ENCODE results near the gene DRD5.
"Not testable (repeated sequence)": the region's sequence is repeated elsewhere in the genome, so short reads cannot be mapped to it uniquely, and the experiment has no call there.

DRD5 gene

DNA sequence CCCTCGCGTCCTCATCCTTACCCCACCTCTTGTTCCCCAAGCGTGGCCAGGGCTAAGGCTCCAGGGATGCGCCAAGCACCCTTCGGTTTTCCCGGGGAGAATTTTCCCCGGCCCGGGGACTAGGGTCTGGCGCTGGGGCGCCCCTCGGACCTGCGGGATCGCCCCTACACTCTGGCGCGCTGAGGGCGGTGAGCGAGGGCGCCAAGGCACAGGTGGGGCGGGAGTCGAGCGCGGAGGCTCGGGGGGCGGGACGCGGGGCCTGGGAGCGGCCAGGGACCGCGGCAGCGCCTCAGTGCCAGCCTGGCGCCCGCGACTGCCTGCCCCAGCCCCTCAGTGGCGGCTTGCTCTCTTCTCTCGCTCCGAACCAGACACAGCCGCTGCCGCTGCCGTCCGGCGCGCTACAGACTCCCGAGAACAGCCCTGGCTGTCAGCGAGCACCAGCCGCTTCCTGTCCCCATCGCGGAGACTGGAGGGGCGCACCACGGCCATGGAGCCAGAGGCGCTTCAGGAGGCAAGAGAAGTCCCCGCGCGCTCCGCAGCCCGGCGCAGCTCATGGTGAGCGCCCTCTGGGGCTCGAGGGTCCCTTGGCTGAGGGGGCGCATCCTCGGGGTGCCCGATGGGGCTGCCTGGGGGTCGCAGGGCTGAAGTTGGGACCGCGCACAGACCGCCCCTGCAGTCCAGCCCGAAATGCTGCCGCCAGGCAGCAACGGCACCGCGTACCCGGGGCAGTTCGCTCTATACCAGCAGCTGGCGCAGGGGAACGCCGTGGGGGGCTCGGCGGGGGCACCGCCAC, at the start of gene DRD5:
DRD5 (plus strand) TSS at position 292 of the 793 bp plus-strand sequence; CDS start at position 688, 396 bp downstream.
- no peak for DNase-seq (ENCODE audit: low read depth in 3 of 3)

DNA sequence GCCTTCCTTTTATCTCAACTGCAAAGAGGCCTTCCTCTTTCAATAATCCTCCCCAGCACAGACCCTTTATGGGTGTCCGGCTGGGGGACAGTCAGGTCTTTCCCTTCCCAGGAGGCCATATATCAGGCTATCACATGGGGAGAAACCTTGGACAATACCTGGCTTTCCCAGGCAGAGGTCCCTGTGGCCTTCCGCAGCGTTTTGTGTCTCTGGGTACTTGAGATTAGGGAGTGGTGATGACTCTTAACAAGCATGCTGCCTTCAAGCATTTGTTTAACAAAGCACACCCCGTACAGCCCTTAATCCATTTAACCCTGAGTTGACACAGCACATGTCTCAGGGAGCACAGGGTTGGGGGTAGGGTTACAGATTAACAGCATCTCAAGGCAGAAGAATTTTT, 49.2 kb upstream of the DRD5 start:
- DNase-seq (ENCODE audit: low read depth in 3 of 3), result not testable (repeated sequence)

DNA sequence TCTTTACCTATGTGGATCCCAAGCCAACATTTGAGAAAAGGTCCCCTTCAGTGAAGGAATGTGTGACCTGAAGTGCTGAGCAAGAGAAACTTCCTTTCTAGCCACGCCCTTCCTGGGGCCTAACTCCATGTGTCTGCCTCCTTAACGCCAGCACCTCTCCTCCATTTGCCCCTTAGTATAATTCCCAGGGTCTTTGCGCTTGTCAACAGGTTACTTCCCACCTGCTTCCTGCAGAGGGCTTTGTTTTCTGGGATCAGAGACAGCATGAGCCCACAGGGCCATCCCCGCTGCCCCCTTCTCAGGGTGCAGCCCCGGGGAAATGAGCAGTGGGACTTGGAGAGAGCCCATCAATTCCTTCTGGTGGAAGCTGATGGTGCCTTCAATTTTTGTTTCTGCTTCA, 45.9 kb upstream of the DRD5 start:
- DNase-seq (ENCODE audit: low read depth in 3 of 3), result no peak

DNA sequence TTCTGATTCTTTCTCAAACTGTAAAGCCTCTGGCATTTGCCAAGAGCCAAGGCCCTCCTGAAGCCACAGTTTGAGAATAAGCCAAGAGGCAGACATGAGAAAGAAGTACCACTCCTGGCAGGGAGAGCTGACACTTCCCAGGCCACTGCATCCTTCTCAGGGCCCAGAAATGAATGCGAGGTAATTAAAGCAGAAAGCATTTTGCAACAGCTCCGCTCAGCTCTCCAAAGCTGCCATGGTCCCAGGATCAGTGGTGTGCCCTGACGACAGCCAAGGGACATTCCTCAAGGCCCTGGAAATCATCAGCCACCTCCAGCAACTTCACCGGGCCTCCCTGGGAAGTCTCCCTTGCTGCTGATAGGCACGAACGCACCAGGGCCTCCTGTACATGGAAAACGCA, 44.2 kb upstream of the DRD5 start:
- not testable (repeated sequence) for DNase-seq (ENCODE audit: low read depth in 3 of 3)

DNA sequence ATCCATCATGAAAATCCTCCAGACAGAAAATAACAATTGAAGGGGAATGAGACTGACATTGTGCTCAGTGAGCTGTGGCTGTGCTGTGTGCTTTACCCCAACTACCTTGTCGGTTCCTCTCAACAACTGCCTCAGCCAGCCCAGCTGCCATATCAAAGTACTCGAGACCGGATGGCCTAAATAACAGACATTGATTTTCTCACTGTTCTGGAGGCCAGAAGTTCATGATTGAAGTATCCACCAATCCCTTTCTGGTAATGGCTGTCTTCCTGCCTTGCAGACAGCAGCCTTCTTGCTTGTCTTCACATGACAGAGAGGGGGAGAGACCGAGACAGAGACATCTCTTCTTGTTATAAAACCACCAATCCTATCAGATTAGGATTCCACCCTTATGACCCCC, 37.6 kb upstream of the DRD5 start:
- DNase-seq (ENCODE audit: low read depth in 3 of 3), result not testable (repeated sequence)

DNA sequence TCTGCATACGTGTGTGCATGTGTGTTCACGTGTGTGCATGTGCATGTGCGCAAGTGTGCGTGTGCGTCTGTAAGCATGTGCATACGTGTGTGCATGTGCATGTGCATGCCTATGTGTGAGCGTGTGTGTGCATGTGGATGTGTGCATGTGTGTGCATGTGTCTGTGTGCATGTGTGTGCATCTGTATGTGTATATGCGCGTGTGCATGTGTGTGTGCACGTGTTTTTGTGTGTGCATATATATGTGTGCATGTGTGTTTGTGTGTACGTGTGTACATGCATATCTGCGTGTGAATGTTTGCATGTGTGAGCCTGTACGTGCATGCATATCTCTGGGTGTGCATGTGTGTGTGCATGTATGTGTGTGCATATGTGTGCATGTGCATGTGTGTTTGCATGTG, 35.7 kb upstream of the DRD5 start:
- no peak for DNase-seq (ENCODE audit: low read depth in 3 of 3)

DNA sequence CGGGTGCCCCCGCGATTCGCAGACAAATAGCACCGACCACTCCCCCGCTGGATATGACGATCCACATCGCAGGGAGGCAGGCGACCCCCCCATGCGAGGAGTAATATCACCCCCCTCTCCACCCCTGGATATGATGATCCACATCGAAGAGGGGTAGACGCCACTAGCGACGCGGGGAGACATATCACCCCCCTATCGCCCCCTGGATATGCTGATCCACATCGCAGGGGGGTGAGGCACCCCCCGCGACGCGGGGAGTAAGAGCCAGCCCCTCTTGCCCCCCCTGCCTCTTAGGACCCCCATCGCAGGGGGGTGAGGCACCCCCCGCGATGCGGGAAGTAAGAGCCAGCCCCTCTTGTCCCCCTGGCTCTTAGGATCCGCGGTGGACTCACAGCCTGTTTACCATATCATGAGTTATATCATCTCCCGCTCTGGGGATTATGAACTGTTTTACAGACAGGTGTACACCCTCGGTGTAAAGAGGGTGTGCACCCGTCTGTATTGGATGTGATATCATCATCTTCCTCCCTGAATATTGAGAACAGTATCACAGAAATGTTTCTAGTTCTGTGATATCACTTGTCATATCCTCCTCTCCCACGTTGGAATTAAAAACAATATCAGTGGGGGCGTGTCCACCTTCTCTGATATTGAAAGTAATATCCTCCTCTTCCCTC, 22.7 kb upstream of the DRD5 start:
- no peak for DNase-seq (ENCODE audit: low read depth in 3 of 3)

DNA sequence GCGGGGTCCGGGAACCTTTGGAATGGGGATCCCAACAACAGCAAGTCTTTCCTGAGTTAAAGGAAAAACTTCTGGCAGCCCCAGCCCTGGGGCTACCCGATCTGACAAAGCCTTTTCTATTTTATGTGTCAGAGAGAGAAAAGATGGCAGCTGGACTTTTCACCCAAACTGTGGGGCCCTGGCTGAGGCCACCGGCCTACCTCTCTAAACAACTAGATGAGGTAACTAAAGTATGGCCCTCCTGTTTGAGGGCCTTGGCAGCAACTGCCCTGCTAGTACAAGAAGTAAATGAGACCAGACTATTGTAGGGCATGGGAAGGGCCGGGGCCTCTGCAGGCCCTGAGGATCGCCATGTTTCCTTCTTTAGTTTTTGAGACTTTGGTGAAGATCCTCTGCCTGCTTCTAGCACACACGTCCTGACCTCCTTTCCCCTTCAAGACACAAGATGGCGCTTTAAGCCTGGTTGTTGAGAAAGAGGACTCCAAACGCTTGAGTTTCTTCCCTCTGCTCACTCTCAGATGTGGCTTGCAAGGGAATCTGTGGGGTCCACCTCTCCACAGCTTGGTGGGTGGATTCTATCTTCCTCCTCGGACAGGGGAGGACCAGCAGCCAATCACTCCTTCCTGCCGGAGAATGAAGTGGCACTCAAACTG, 18.5 kb upstream of the DRD5 start:
- DNase-seq (ENCODE audit: low read depth in 3 of 3), result no peak

DNA sequence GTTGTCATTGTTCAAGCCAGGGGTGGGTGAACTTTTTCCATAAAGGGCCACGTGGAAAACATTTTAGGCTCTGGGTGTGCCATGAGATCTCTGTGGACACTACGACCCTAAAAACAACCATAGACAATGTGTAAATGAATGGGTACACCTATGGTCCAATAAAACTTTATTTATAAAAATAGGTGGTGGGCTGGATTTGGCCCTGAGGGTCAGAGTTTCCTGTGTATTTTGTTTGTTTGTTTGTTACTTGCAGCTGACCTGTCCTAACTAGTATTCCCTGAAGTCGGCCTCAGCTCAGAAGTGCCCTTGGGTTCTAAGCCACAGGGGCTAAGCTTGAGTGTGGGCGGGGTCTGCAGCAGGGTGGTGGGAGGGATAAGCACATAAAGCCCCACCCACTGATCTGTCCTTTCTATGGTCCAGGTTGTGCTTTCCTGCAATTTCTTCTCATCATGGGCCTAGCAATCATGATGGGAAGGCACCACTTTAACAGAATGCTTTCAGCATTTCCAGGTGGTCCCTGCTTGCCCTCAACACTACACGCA, 17.2 kb upstream of the DRD5 start:
- DNase-seq (ENCODE audit: low read depth in 3 of 3), result no peak

DNA sequence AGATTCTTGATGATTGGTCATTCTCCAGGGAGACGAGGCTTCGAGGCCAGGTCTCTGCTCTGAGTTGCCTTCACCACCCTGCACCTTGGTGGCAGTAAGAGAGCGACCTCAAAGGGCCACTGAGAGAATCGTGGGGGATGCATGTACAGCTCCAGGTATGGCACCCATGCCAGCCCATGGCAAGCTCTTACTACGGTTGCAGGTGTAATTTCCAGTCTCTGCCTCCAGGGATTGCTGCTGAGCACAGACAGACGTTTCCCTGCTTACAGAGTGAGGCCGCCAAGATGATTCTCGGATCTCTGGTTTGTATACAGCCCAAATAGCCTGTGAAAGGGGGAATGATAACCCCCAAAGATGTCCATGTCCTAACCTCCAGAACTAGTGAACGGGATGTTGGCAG, 16.3 kb upstream of the DRD5 start:
- no peak for DNase-seq (ENCODE audit: low read depth in 3 of 3)

DNA sequence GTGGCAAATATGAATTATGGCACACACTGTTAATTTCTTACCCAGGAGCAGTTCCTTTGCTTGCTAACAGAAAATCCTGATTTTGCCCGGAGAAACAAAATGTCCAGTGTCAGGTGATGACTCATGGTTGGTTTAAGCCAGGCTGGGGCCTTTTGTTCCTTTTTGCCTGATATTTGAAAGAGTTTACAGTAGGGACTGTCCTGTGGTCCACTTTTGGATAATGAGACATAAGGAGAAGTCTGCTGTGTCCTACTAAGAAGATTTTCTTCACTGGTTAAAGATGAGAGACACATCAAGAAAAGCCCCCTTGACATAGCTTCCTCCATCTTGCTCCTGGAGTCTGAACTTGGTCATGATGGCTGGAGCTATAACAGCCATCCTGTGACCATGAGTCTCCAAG, 12.1 kb upstream of the DRD5 start:
- no peak for DNase-seq (ENCODE audit: low read depth in 3 of 3)

DNA sequence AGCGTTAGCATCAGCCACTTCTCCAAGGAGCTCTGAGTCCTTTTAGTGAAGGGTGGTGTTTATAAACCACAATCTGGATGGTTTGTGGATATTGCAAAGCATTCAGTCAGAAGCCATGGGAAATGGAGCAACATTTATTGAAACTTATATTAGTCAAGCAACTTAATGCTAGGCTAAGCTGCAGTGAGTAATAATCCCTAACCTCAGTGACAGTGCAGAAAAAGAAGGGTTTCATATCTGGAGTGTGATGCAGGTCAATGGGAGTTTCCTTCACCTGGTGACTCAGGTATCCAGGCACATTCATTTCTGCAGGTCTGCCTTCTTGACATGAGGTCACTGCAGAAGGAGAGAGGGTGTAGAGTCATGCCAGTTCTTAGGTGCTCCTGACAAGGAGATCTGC, 10.4 kb upstream of the DRD5 start:
- DNase-seq (ENCODE audit: low read depth in 3 of 3), result no peak

DNA sequence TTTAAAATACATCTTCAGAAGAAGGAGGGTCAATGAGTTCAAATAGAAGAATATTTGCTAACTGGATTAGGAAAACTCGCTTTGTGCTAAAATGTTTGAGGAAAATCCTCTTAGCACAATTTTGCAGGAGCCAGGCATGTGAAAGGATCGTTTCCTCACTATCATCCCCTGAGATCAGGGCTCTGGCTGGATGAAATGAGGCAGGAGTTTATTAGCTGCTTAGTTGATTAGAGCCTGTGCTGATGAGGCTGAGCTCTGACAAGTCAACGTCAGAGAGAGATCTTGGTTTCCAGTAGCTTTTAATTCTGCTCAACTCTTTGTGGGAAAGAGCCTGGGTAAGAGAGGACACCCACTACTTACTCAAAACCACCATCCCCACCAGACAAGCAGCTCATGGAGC, 8.0 kb upstream of the DRD5 start:
- DNase-seq (ENCODE audit: low read depth in 3 of 3), result no peak

DNA sequence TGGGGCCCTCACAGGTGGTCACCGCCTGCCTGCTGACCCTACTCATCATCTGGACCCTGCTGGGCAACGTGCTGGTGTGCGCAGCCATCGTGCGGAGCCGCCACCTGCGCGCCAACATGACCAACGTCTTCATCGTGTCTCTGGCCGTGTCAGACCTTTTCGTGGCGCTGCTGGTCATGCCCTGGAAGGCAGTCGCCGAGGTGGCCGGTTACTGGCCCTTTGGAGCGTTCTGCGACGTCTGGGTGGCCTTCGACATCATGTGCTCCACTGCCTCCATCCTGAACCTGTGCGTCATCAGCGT, 652 bp downstream of the DRD5 start:
- DNase-seq (ENCODE audit: low read depth in 3 of 3), result no peak

DNA sequence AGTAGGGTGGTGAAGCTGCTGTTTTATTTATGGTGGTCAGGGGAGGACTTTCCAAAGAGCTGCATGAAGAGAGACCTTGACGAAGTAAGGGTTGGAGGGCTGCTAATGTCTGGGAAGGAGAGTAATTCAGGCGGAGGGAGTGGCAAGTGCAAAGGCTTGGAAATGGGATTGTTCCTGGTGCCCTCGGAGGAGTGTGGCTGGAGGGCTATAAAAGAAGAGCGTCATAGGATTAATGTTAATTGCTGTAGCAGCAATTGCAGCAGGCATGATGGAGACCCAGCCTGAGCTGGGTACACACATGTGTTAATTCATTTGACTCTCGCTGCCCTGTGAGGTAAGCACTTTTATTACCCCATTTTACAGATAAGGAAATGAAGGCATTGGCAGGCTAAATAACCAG, 4.5 kb downstream of the DRD5 start:
- not testable (repeated sequence) for DNase-seq (ENCODE audit: low read depth in 3 of 3)

DNA sequence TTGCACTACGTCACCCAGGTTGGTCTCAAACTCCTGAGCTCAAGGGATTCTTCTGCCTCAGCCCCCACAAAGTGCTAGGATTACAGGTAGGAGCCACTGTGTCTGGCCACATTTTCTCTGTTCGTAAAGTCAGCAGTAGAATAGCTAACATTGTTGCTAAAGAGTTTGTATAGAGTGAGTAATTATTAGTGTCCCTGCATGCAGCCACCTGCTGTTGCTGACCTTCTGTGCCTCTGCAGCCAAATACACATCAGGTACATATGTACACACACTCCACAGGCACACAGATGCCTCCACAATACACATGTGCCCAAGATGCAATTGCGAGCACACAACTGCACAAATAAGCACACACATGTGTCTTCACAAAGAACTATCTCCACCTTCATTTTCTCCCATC, 10.9 kb downstream of the DRD5 start:
- no peak for DNase-seq (ENCODE audit: low read depth in 3 of 3)

DNA sequence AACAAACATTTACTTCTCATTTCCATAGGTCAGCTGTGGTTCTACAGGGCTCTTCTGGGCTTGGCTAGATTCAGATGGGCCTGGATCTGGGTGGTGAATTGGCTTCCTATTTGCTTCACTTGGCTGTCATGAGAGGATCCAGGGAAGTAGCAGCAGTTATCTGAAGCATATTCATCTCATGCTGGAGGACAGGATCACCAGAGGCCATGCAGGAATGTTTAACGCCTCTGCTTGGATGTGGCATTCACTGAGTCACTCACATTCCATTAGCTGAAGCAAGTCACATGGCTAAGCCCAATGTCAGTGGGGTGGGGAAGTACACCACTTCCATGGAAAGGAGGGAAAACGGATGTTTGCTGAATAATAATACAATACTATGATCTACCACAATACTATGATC, 15.2 kb downstream of the DRD5 start:
- not testable (repeated sequence) for DNase-seq (ENCODE audit: low read depth in 3 of 3)

DNA sequence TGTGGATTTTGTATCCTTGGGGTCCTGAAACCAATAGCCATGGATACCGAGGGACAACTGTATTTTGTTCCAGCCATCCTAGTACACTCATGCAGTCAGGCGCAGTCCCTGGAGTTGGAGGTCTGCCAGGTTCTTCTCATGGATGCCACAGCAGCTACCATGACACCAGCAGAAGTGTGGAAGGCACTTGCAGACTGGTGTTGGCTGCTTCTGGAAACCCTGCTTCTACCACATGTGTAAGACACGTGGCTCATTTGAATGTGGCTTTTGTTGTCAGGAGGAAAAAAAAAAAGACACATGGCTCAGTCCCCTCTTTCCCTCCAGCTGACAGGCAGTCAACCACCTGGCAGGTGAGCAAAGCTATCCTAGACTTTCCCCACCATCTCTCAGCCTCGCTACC, 19.4 kb downstream of the DRD5 start:
- DNase-seq (ENCODE audit: low read depth in 3 of 3), result no peak

DNA sequence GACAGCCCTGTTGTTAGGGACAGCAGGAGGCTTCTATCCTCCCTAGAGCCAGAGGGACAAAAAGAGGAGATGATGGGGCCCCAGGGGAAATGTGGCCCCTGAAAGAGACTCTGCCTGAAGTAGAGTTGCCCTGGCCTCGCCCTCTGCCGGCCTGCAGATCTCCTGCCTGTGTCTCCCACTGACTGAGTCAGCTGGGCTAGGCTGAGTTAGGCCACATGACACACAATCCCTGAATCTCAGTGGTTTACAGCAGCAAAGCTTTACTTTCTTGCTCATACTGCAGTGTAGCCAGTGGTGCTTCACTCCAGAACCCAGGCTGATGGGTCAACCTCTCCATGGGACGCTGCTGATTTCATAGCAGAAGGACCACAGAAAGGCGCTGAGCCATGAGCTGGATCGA, 23.5 kb downstream of the DRD5 start:
- no peak for DNase-seq (ENCODE audit: low read depth in 3 of 3)

DNA sequence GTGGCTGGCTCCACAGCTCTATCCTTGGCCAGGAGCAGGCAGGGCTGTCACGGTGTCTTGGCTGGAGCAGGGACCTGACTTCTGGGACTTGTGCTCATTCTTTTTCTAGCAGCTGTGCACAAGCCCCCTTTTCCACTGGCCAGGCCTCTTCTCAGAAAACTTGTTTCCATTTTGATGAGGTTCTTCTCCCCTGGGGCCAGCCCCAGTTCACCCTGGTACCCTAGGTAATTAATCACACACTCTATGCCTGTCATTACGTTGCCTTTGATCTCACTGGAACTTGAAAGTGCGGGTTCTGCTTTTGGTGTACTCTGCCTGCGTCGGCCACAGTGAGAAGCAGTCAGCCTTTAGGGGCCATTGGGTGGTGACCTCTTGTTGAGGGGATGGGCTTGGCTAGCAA, 26.6 kb downstream of the DRD5 start:
- DNase-seq (ENCODE audit: low read depth in 3 of 3), result no peak

DNA sequence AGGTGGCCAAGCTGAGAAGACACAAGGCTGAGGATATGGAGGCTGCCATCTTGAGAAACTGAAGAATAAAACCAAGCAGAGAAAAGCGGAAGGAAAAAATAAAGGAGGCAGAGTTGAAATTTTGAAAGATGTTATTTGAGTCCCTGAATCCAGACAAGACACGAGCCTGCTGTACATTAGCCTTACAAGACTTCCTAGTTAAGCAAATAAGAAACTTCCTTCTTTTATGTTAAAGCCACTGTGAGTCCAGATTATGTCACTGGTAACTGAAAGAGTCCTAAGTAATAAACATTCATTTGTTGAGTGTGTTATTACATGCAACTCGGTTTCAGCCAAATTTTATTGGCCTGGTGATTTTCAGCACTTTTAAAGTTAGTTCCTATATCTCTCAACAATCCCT, 30.4 kb downstream of the DRD5 start:
- DNase-seq (ENCODE audit: low read depth in 3 of 3), result no peak

DNA sequence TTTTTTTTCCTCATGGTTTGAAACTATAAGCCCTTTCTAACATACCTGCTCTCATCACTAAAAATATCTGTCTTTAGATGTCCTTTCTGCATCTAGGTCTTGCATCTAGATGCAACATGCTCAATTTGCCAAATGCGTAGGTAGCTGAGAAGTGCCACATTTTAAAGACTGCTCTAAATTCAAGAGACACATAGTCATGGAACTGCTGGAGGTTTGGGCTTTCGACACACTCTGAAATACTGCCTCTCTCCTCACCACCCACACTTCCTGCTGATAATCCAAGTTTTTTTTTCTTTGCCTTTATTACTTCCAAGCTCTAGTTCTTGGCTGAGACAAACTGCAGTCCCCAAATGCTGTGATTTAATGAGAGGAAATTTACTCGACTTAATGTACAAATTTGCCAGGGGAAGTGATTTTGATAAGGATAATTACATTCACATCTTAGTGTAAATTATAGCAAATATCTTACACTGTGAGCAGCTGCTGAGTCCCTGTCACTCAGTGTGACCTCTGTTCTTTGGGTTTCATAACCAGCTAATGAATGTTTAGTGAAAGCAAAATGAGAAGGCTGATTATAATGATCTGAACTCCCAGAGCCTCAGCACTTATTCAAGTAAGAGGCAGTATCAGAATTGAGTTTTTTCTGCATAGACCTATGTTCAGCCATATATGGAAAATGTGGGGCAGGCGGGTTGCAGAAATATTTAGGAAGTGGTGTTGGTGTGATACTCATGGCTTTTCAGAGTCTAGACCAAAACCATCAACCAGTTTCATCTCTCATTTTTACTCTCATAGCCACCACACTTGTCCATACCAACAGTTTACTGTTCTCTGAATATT, 31.3 kb downstream of the DRD5 start:
- no peak for DNase-seq (ENCODE audit: low read depth in 3 of 3)
